Aorta (tissue), 5 donors: ENCODE measurements around the gene TLE3. TPM values are rescaled to one million over a fixed set of nuclear protein-coding genes. Genes with fewer than 3 reads are reported as not detected.

ENCODE experiments used
- ATAC-seq: fragments of 200-7000 bp; cut with Tn5 transposase; one replicate; pipeline ENCODE4 v1.9.1; 2022; ENCODE audit warnings: moderate library complexity; ENCODE audit not compliant: low FRiP score
- DNase-seq, 2 donors: peaks; one replicate each; pipeline ENCODE4 v3.0.0-alpha.2; 2020
- H3K27ac ChIP-seq, 2 donors: one replicate each; pipeline ENCODE4 v1.5.1; 2013; ENCODE audit warnings: low read length in 2 of 2, mild to moderate bottlenecking in 2 of 2, moderate library complexity in 2 of 2, control low read depth in 1 of 2, inconsistent platforms in 1 of 2, low read depth in 1 of 2
- H3K27me3 ChIP-seq, 2 donors: one replicate each; pipeline ENCODE4 v1.6.1; 2013; ENCODE audit warnings: control low read depth in 1 of 2, low read length in 1 of 2, mild to moderate bottlenecking in 1 of 2, moderate library complexity in 1 of 2; ENCODE audit not compliant: insufficient read depth in 2 of 2, control insufficient read depth in 1 of 2
- H3K36me3 ChIP-seq, 2 donors: one replicate each; pipeline ENCODE4 v1.6.1; 2013; ENCODE audit warnings: control low read depth in 1 of 2, low read length in 1 of 2, mild to moderate bottlenecking in 1 of 2; ENCODE audit not compliant: insufficient read depth in 2 of 2, control insufficient read depth in 1 of 2
- H3K4me1 ChIP-seq, 2 donors: one replicate each; pipeline ENCODE4 v1.6.1; 2013; ENCODE audit warnings: low read length in 2 of 2, control low read depth in 1 of 2, mild to moderate bottlenecking in 1 of 2, moderate library complexity in 1 of 2; ENCODE audit not compliant: insufficient read depth in 2 of 2, control insufficient read depth in 1 of 2
- H3K4me3 ChIP-seq, 2 donors: one replicate each; pipeline ENCODE4 v1.5.1; 2013; ENCODE audit warnings: low read length in 2 of 2, control low read depth in 1 of 2, mild to moderate bottlenecking in 1 of 2
- H3K9me3 ChIP-seq: one replicate; pipeline ENCODE4 v1.6.1; 2013; ENCODE audit warnings: mild to moderate bottlenecking, low read length; ENCODE audit not compliant: control insufficient read depth
- WGBS, 2 donors: extraction: QIAGEN DNeasy Blood & Tissue Kit; methylation state at CpG; one replicate each; pipeline ENCODE4 v1.1.7; 2013; 5-methylcytosine and 5-hydroxymethylcytosine counted together
- intact Hi-C, 2 donors: fragments of 100-400 bp; cut with DNase I; formaldehyde crosslinking; loops; one replicate each; pipeline versions ENCODE4 v1.14.2 to v1.15.0; 2022
- polyA plus RNA-seq, 2 donors: library from polyadenylated mRNA; stranded (reverse); fragments of 200-250 nt; gene quantifications; one replicate each; pipeline ENCODE4 v1.2.3, GENCODE V29; 2013
- total RNA-seq, 2 donors: library from RNA; stranded (reverse); fragmentation: NEBNext Ultra II Directional; extraction: Animal tissue kit (Norgen Biotek cat#: 25700); gene quantifications; one replicate each; pipeline ENCODE4 v1.2.1, GENCODE V29; 2021
- donor health status: healthy with polysubstance abuse.
- donor health status: Bipolar disorder and iron deficiency.
- donor health status: DM: no; HTN: no; CAD: no.
- donor health status: DM: no; HTN: no; CAD: no.
- donor health status: DM: yes; HTN: yes; CAD: no.

The TLE3 gene
- total and polyA plus RNA-seq, 4 donors: 8.3 to 89.9 (median 28.2) TPM

GRCh38 chr15:70128414-70129140 is 30.9 kb upstream of the TLE3 start:
- H3K36me3 ChIP-seq: no peaks in the 10 kb centered on the region
- H3K27me3 ChIP-seq: no peaks in the 10 kb centered on the region
- no peak overlapping the region for H3K4me3 ChIP-seq
- intact Hi-C loops: no loop called here
- no peaks in the 10 kb centered on the region for H3K4me1 ChIP-seq
- 89 to 95% methylated on average over 4 of the region's 4 CpGs for WGBS, 2 donors
- H3K27ac ChIP-seq: no peak overlapping the region
- no peak for ATAC-seq
- DNase-seq: no peak
- H3K9me3 ChIP-seq: no peaks in the 10 kb centered on the region

- WGBS, 2 donors: 75 to 98% methylated on average over 3 of the region's 3 CpGs
These were observed 30.2 kb upstream of the TLE3 start for GRCh38 chr15:70127770-70128413.

GRCh38 chr15:70127288-70127746 is 29.6 kb upstream of the TLE3 start:
- no peaks in the 10 kb centered on the region for H3K9me3 ChIP-seq
- H3K27me3 ChIP-seq: no peaks in the 10 kb centered on the region
- intact Hi-C loops: no loop called here
- WGBS, 2 donors: 51 to 63% methylated on average over 6 of the region's 6 CpGs
- no peaks in the 10 kb centered on the region for H3K36me3 ChIP-seq
- no peak for DNase-seq
- ATAC-seq: no peak
- H3K4me3 ChIP-seq: no peak overlapping the region
- H3K4me1 ChIP-seq: no peaks in the 10 kb centered on the region
- no peak overlapping the region for H3K27ac ChIP-seq

More at GRCh38 chr15:70127770-70128413, 30.2 kb upstream of the TLE3 start:
- no peaks in the 10 kb centered on the region for H3K27me3 ChIP-seq
- H3K9me3 ChIP-seq: no peaks in the 10 kb centered on the region
- H3K36me3 ChIP-seq: no peaks in the 10 kb centered on the region
- ATAC-seq (no peak), DNase-seq (no peak)
- intact Hi-C loops: no loop called here
- H3K4me3 ChIP-seq: no peak overlapping the region
- no peak overlapping the region for H3K27ac ChIP-seq
- no peaks in the 10 kb centered on the region for H3K4me1 ChIP-seq

- 87 to 93% methylated on average over 4 of the region's 4 CpGs for WGBS, 2 donors
- H3K9me3 ChIP-seq: no peaks in the 10 kb centered on the region
- H3K36me3 ChIP-seq: no peaks in the 10 kb centered on the region
- H3K4me3 ChIP-seq: no peak overlapping the region
- no peaks in the 10 kb centered on the region for H3K27me3 ChIP-seq
- no peak overlapping the region for H3K27ac ChIP-seq
- no peak for ATAC-seq
- DNase-seq: no peak
- H3K4me1 ChIP-seq: no peaks in the 10 kb centered on the region
- intact Hi-C loops: no loop called here
These were observed 28.6 kb upstream of the TLE3 start for GRCh38 chr15:70126362-70126761.

- Histone ChIP-seq H3K27me3 (no peaks in the 10 kb centered on the region), H3K9me3 (no peaks in the 10 kb centered on the region), H3K4me3 (no peak overlapping the region), H3K36me3 (no peaks in the 10 kb centered on the region), H3K27ac (no peak overlapping the region), H3K4me1 (no peaks in the 10 kb centered on the region)
- DNase-seq: no peak
- 95% methylated on average over 5 of the region's 5 CpGs for WGBS, 2 donors
- ATAC-seq: no peak
- intact Hi-C loops: no loop called here
These were observed 27.9 kb upstream of the TLE3 start for GRCh38 chr15:70125605-70126004.

GRCh38 chr15:70121624-70122302 is 24.0 kb upstream of the TLE3 start:
- H3K9me3 ChIP-seq: no peaks in the 10 kb centered on the region
- DNase-seq: peak; percentile 80 to 86
- H3K36me3 ChIP-seq: no peaks in the 10 kb centered on the region
- no peak overlapping the region for H3K4me3 ChIP-seq
- WGBS, 2 donors: 78 to 84% methylated on average over 8 of the region's 8 CpGs
- no peaks in the 10 kb centered on the region for H3K4me1 ChIP-seq
- intact Hi-C loops: no loop called here
- no peaks in the 10 kb centered on the region for H3K27me3 ChIP-seq
- peak; percentile 57 for ATAC-seq
- no peak overlapping the region for H3K27ac ChIP-seq

- ATAC-seq: peak; percentile 53
- Histone ChIP-seq H3K4me1 (no peaks in the 10 kb centered on the region), H3K4me3 (no peak overlapping the region), H3K9me3 (no peaks in the 10 kb centered on the region), H3K27me3 (no peaks in the 10 kb centered on the region), H3K27ac (no peak overlapping the region), H3K36me3 (no peaks in the 10 kb centered on the region)
- no peak for DNase-seq
- intact Hi-C loops: no loop called here
- 85 to 97% methylated on average over 10 of the region's 10 CpGs for WGBS, 2 donors
These were observed 23.4 kb upstream of the TLE3 start for GRCh38 chr15:70120958-70121623.

GRCh38 chr15:70119911-70120508 is 22.3 kb upstream of the TLE3 start:
- no peaks in the 10 kb centered on the region for H3K9me3 ChIP-seq
- H3K27me3 ChIP-seq: no peaks in the 10 kb centered on the region
- H3K27ac ChIP-seq: no peak overlapping the region
- H3K4me3 ChIP-seq: no peak overlapping the region
- H3K4me1 ChIP-seq: no peaks in the 10 kb centered on the region
- ATAC-seq: peak; percentile 33
- no peak for DNase-seq
- no peaks in the 10 kb centered on the region for H3K36me3 ChIP-seq
- WGBS, 2 donors: 79 to 97% methylated on average over 5 of the region's 5 CpGs
- intact Hi-C loops: no loop called here
